Activated CD8-positive, alpha-beta memory T cell treated with anti-CD3 and anti-CD28 coated beads for 4 hours (primary cell): ENCODE measurements around the gene ARHGAP8.

Source experiments
- DNase-seq, 2 donors: peaks; one replicate each; pipeline ENCODE4 v3.0.0-alpha.2; 2020; ENCODE audit warnings: low read depth in 2 of 2

ARHGAP8 gene

DNA sequence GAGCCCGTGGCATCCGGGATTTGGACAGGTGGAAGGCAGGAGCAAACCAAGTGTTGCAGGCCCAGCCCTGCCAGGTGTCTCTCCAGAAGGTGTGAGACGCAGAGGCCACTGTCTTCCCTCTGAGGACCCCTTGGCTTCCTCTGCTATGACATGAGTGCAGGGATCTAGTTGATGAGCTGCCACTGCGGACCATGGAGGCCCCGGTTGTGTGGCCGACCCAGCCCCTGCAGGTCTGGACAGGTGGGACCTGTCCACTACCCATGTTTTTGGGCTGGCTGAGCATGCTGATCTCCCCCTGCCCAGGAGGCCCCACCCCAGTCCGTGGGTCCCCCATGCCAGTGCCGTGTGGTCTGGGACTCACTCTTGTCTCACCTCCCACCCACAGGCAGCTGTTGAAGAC is 27.5 kb upstream of the ARHGAP8 start:
- no peak for DNase-seq

DNA sequence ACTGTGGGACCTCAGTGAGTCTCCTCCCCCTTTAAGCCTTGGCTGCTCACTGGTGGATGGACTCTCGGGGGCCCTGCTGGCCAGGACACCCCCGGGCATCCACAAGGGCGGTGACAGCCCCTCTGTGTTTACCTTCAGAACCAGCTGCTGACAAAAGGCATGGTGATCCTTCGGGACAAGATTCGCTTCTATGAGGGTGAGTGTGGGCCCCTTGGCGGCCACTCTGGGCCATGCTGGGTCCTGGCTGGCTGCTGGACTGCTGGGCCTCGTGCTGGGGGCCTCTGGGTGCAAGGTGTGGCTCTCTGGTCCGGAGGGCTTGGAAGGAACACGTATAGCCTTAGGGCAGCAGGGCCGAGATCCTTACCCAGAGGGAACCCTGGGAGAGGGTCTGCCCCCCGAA is 25.9 kb upstream of the ARHGAP8 start:
- no peak for DNase-seq

DNA sequence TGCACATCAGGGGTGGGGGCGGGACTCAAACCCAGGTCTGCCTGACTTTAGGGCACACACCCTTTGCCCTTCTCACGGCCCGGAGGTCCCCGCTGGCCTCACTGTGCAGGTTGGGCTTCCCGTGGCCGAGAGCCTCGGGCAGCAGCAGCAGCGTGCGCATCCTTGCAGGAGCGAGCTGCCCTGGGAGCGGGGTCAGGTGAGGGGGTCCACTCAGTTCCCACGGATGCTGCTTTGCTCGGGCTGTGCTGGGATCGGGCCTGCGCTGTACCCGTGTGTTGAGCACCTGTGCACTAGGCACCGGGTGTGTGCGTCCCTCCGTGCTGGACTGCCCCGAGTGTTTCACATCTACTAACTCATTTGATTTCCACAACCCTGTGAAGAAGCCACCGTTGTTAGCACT is 25.2 kb upstream of the ARHGAP8 start:
- no peak for DNase-seq

DNA sequence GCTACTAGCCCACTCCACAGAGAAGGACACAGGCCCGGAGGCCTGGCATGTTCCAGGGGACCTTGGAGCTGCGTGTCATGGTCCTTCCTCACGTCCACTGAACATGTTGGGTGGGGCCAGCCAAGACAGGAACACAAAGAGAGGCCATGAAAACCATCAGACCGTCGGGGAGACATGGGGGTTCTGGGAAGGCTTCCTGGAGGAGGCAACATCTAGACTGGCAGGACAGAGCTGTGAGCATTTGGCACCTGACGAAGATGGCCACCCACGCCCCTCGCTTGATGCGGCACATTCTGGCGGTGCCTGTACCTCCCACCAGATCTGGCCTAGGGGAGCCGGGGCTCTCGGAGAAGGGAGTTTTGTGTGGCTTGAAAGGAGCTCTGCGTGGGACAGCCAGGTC is 24.7 kb upstream of the ARHGAP8 start:
- DNase-seq = no peak

DNA sequence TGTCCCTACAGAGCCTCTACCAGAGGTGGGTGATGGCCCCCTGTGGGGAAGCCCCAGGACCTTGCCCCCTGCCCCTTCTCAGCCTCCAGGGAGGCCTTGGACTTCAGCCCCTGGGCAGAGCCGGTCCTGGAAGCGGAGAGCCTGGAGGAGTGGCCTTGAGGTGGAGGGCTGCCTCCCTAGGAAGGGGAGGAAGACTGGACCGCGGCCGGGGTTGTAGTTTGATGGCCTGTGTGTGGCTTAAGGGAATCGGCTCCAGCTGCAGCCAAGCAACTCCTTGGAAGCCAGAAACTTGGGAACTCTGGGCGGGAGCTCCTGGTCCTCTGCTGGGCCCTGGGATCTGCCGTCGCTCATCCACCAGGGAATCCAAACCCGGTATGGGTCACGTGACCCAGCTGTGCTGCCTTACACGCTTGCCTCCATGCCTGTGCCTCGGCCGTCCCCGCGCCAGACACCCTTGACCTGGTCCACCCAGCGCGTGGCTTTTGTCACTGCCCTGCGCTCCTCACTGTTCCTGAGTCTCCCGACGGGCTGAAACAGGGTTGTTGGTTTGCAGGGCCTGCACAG is 23.5 kb upstream of the ARHGAP8 start:
- DNase-seq = no peak

DNA sequence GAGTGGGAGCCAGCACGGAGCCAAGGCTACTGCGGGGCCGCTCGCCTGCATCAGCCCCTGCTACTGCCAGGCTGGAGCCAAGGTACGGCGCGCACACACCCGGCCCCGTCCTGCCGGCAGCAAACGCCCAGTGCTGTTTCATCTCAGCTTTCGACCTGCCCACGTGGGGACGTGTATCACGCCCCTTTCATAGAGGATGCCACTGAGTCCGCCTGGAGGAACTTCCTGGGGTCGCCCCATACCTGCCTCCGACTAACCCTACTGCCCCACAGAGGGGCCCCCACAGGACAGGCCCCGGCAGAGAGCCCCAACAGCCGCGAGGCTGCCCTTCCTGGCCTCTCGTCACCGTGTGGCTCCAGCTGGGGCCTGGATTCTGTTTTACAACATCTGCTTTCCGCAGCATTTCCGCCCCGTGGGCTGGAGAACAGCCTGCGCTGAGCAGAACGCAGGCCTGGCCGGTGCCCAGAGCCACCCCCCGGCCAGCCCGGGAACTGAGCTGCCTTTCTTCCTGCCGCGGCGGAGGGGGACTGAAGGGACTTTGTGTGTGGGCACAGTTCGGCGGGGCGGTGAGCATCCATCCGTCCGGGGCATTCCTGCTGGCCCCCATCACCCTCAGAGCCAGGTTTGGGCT is 22.9 kb upstream of the ARHGAP8 start:
- DNase-seq = no peak

DNA sequence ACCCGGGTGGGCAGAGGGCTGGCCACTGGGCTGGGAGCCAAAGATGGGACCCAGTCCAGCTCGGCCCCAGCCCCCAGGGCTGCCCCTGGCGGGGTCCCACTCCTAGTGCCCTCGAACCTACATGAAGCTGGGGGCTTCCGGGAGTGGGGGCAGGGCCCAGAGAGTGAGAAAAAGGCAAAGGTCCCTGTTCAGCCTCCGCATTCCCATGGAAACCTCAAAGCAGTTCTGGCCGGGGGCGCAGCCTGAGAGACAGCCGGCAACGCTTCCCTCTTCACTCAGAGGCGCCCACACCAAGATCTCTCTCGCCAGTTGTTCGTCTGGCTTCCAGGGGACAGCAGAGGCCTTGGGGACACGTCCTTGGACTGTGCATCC is 22.4 kb upstream of the ARHGAP8 start:
- no peak for DNase-seq

DNA sequence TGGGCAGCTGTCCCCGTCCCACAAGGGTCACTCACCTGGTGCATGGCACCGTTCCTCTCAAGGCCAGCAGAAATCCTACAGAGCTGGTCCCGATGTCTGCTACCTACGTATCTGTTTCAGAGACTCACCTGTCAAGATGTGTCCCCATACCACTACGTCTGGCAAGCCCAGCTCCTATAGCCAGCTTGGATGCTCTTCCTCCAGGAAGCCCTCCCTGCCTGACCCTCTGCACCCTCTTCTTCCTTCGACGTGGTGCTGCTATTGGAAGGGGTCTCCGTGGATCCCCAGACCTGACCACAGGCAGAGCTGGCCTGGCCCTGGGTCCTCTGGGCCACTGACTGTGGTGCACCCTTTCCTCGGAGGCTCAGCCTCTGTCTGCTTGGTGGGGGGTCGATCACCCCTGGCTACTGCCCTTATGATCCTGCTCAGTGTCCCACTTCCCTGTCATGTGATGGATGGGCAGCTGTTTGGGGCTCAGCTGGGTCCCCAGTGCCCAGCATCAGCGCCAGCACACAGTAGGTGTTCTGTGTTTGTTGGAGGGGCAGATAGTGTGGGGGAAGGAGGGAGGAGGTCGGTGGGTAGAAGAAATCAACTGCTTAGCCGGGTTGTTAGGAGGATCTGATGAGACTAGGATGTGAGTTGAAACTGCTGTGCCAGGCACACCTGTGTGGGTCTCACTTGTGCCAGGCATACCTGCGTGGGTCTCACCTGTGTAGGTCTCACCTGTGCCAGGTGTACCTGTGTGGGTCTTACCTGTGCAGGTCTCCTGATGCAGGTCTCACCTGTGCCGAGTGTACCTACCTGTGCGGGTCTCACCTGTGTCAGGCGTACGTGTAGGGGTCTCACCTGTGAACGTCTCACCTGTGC is 21.7 kb upstream of the ARHGAP8 start:
- no peak for DNase-seq

DNA sequence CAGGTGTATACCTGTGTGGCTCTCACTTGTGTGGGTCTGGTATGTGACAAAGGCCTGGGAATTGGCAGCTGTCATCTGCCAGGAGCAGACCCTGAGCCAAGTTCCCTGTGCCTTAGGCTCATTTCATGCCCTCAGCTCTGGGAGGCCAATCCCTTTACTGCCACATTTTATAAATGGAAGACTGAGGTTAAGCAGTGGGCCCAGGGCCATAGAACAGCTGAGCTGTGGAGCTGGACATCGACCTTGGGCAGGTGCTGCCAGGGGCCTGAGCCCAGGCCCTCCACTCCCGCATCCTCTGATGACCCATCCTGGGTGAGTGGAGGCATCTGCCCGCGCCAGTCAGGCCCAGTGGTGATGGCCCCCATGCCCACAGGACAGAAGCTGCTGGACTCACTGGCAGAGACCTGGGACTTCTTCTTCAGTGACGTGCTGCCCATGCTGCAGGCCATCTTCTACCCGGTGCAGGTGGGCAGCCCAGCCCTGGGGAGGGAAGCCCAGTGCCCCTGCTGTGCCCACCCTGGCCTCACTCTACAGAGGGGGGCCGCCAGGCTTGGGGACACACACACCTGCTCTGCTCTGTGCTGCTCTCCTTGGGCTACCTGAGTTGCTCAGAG is 20.9 kb upstream of the ARHGAP8 start:
- no peak for DNase-seq

DNA sequence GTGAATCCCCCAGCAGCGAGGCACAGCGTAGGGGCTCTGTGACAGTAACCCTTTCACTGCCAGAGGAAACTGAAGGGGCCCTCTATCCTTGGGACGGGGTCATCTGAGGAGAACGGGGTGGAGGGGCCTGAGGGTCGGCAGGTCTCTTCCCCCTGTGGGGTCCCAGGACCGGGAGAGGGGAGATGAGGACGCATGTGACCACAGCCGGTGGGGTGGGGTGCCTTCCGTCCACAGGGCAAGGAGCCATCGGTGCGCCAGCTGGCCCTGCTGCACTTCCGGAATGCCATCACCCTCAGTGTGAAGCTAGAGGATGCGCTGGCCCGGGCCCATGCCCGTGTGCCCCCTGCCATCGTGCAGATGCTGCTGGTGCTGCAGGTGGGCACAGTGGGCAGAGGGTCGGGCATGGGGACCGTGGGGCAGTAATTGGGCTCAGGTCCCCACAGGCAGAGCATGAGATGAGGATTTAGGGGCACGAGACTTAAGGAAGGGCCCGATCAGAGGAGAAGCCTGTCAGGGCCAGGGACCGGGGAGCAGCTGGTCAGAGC is 20.3 kb upstream of the ARHGAP8 start:
- DNase-seq = no peak

DNA sequence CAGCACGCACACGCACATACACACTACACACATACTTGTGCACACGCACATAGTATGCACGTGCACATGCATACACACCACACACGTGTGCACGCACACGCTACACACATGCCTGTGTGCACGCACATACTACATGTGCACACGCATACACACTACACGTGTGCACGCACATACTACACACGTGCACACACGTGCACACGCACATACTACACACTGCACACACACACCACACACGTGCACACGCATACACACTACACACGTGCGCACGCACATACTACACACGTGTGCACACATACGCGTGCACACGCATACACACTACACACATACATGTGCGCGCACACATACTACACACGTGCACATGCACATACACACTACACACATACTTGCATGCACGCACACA is 19.7 kb upstream of the ARHGAP8 start:
- no peak for DNase-seq

DNA sequence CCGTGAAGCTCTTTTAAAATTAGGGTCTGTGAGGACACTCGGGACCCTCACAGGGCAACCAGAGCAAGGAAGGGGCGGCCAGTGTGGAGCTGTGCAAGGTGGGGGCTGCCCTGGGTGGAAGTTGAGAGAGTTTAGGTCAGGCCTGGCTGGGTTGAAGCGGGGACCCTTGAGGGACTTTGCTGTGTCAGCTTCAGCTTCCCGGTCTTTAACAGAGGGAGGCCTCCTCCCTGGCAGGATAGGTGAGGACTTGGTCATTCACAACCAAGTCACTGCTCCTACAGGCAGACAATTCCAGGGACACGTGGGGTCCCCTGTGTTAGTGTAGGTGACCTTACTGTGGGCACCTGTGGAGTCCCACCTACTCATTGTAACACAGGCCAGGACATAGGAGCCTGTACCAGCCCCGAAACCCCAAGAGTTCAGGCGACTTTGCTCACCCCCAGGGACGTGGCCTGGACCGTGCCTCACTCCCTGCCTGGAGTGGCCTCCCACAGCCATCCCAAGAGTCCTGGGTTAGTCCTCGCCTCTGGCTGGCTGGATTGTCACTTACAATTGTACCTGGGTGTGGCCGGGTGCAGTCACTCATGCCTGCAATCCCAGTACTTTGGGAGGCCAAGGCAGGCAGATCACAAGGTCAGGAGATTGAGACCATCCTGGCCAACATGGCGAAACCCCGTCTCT is 18.8 kb upstream of the ARHGAP8 start:
- no peak for DNase-seq

DNA sequence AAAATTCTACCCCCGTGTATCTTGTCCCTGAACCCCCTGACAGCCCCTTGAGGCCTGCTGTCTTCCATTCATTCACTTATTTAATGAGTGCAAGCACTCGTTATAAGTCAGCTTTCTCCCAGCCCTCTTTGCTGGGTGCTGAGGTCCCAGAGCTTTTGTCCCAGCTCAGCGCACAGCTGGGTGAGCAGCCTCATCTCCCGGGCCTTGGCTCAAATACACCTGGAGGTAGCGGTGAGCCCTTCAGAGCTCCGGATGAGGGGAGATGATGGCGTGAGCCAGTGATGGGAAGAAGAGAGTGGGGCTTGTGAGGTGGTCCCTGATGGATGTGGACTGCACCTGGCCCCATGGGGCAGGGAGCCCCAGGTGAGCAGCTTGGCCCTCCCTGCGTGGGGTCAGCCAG is 18.1 kb upstream of the ARHGAP8 start:
- DNase-seq = no peak

DNA sequence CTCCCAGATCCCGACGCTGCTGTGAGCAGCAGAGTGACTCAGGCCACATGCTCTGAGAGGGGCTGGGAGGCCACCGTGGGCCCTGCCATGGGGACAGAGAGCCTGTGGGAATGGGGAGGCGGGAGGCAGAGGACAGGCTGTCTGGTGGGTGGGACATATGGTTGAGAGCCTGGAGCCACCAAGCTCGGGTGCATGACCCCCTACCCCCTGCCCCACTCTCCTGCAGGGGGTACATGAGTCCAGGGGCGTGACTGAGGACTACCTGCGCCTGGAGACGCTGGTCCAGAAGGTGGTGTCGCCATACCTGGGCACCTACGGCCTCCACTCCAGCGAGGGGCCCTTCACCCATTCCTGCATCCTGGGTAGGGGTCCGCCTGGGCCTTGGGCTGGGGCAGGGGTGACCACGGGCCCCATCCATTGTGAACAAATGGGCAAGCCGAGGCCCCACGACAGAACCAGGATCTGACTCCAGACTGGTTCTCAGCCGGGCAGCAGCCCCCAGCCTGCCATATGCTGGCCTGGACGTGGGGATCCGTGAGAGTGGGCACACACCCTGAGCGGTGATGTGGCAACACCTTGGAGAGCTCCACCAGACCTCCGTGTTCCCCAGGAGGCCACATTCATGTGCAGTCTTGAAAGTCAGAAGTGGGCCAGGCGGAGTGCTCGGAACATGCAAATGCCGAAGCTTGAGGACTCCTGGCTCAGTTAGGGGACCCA is 17.4 kb upstream of the ARHGAP8 start:
- DNase-seq = no peak

DNA sequence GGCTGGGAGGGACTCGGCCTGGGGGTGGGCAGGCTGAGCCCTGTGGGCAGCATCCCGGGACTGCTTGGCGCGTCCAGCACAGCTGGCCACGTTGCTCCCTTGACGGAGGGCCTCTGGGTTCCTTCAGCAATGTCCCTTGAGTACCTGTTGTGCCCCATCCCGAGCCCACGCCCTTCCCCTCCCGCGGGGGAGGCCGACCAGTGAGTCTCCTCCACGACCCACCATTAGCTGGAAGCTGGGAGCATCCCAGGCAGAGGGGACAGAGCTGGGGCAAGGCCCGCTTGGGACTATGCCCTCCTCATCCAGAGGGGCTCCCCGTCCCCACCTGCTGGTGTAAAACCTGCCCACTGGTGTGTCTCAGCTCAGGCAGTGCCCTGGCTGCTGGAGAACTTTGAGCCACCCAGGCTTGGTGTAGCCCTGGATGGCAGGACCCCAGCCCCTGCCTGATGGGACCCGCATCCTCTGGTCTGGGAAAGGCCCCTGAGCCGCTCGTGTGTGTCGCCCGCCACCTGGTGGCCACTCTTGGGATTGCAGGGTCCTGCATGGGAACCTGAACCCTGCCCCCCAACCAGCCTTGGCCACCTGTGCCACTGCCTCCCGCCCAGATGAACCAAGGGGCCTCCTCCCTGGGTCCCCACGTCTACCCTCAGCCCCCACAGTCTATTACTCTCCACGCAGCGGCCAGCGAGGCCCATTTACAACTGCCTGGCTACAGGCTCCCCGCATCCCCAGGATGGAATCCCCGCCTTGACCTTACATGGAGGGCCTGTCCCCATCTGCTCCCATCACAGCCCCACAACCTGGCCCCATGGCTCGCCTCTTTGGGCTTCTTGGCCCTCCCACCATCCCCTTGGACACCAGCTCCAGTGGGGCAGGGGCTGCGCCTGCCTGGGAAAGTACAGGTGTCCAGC is 16.6 kb upstream of the ARHGAP8 start:
- peak; percentile 66 to 69 for DNase-seq

DNA sequence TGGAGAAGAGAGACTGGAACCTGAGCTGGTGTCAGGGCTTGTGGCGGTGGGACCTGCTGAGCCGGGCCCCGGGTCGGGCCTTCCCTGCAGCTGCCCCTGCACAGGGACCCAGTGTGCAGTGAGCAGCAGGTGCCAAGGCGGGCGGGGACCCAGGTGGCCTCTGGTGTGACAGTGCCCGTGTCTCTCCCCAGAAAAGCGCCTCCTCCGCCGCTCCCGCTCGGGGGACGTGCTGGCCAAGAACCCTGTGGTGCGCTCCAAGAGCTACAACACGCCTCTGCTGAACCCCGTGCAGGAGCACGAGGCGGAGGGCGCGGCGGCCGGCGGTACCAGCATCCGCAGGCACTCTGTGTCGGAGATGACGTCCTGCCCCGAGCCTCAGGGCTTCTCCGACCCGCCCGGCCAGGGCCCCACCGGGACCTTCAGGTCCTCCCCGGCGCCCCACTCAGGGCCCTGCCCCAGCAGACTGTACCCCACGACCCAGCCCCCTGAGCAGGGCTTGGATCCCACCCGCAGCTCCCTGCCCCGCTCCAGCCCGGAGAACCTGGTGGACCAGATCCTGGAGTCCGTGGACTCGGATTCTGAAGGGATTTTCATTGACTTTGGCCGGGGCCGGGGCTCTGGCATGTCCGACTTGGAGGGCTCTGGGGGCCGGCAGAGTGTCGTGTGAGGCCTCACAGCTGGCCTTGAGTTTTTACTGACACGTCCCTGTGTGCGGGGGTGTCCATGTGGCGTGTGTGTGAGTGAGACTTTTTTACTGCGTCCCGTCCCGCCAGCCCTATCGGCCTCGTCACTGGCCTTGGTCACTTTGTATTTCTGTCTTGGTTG is 15.6 kb upstream of the ARHGAP8 start:
- no peak for DNase-seq

DNA sequence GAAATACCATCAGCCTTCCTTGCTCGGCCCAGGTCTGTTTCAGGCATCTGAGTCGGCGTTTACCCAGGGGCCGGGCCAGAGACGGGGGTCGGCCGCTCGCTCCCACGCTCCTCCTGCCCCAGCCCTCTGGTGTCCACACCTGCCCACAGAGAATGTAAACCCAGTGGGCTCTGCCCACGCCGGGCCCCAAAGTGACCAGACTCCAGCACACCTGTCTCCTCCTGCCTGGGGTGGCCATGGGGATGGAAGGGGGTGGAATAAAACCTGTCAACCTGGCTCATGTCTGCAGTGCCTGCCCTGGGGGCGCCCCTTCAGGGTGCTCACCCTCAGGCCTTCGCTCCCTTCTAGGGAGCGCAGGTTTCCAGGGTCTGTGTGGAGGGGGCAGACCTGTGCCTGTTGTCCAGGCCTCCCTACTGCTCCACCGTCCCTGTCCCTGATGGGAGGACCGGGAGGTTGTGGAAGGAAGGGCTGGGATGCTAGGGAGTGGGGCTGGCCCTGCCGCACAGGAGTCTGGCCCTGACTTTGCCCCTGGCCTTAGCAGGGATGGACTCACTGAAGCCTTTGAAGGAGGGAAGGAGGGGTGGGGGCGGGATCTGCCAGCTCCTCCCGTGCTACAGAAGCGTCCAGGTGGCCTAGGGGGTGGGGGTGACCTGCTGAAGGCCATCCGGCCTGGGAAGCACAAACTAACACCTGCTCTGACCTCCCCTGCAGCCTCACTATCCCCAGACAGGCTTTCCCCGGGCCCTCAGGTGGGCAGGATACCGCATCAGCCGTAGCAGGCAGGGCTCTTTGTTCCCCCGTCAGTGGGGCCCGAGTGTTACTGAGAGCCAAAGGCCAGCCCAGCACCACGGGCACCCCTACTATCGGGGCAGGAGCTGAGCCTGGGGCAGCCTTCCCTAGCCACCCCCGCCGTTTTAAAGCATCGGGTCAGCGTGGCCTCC is 14.7 kb upstream of the ARHGAP8 start:
- no peak for DNase-seq

DNA sequence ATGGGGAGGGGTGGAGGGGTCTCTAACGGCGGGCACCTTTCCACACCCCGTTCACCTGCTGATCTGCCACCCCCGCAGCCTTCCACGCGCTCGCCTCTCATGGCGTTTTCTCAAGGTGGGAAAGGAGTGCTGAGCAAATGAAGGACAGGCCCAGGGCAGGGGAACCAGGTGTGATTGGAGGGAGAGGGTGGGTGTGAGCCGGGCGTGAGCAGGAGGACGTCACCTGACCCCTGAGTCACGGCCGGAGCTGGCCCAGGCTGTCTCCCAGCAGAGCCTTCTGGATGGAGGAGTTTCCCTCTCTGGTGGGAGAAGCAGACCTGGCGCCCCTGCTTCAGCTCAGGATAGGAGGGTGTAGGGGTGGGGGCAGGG is 14.0 kb upstream of the ARHGAP8 start:
- no peak for DNase-seq
